ENCODE measurements around the gene SLC6A1. TPM values are rescaled to one million over a fixed set of nuclear protein-coding genes. Genes with fewer than 3 reads are reported as not detected.

Gene SLC6A1
- total RNA-seq, 1 donor from 2014 or later: 6.3 TPM

- intact Hi-C loops (cut with DNase I): no loop called here
- no peaks in the 10 kb centered on the region for H3K27me3 ChIP-seq
Observed at GRCh38 chr3:10995871-10996270, 3.3 kb downstream of the SLC6A1 start.

GRCh38 chr3:10996345-10997013, 3.9 kb downstream of the SLC6A1 start:
- Histone ChIP-seq H3K4me1 (no peaks in the 10 kb centered on the region), H3K36me3 (no peaks in the 10 kb centered on the region), H3K27ac (no peak overlapping the region), H3K27me3 (no peaks in the 10 kb centered on the region), H3K9me3 (no peaks in the 10 kb centered on the region), H3K4me3 (no peak overlapping the region)
- intact Hi-C loops (cut with DNase I): no loop called here
- TF ChIP-seq CTCF (IDR thresholded peaks at IDR 0.05): no peak
- no peak for DNase-seq (ENCODE audit: low spot score in 2 of 2)

More at GRCh38 chr3:10995871-10996270, 3.3 kb downstream of the SLC6A1 start:
- H3K36me3 ChIP-seq: no peaks in the 10 kb centered on the region
- H3K27ac ChIP-seq: no peak overlapping the region
- no peak for DNase-seq (ENCODE audit: low spot score in 2 of 2)
- no peak overlapping the region for H3K4me3 ChIP-seq
- no peaks in the 10 kb centered on the region for H3K9me3 ChIP-seq
- no peaks in the 10 kb centered on the region for H3K4me1 ChIP-seq
- TF ChIP-seq CTCF (IDR thresholded peaks at IDR 0.05): no peak

GRCh38 chr3:10997196-10997595, 4.6 kb downstream of the SLC6A1 start:
- Histone ChIP-seq H3K36me3 (no peaks in the 10 kb centered on the region), H3K4me3 (no peak overlapping the region), H3K9me3 (no peaks in the 10 kb centered on the region), H3K27me3 (no peaks in the 10 kb centered on the region), H3K4me1 (no peaks in the 10 kb centered on the region), H3K27ac (no peak overlapping the region)
- TF ChIP-seq CTCF (IDR thresholded peaks at IDR 0.05): no peak
- DNase-seq (ENCODE audit: low spot score in 2 of 2): no peak
- intact Hi-C loops (cut with DNase I): no loop called here

GRCh38 chr3:10998542-10998941, 6.0 kb downstream of the SLC6A1 start:
- Histone ChIP-seq H3K9me3 (no peaks in the 10 kb centered on the region), H3K4me1 (no peaks in the 10 kb centered on the region), H3K4me3 (no peak overlapping the region), H3K27ac (no peak overlapping the region), H3K36me3 (no peaks in the 10 kb centered on the region), H3K27me3 (no peaks in the 10 kb centered on the region)
- no peak for TF ChIP-seq CTCF (IDR thresholded peaks at IDR 0.05)
- intact Hi-C loops (cut with DNase I): no loop called here
- DNase-seq (ENCODE audit: low spot score in 2 of 2): no peak

- no peaks in the 10 kb centered on the region for H3K27me3 ChIP-seq
- intact Hi-C loops (cut with DNase I): no loop called here
- no peaks in the 10 kb centered on the region for H3K9me3 ChIP-seq
Observed at GRCh38 chr3:10999221-11000107, 6.9 kb downstream of the SLC6A1 start.

More at GRCh38 chr3:10999221-11000107, 6.9 kb downstream of the SLC6A1 start:
- no peaks in the 10 kb centered on the region for H3K36me3 ChIP-seq
- TF ChIP-seq CTCF (IDR thresholded peaks at IDR 0.05): no peak
- DNase-seq (ENCODE audit: low spot score in 2 of 2): no peak
- H3K27ac ChIP-seq: no peak overlapping the region
- H3K4me3 ChIP-seq: no peak overlapping the region
- no peaks in the 10 kb centered on the region for H3K4me1 ChIP-seq
